Erythroblast (primary cell): ENCODE data around the gene DYNLT4.
"Not testable (repeated sequence)": the region's sequence is repeated elsewhere in the genome, so short reads cannot be mapped to it uniquely, and the experiment has no call there.

Experiments
- GATA1 ChIP-seq: IDR thresholded peaks from 2 replicates; pipeline ENCODE4 v1.6.1; 2011; ENCODE audit warnings: low read depth, mild to moderate bottlenecking, control low read depth, low read length, moderate library complexity
- POLR2A ChIP-seq: IDR thresholded peaks from 2 replicates; pipeline ENCODE4 v1.6.1; 2011; ENCODE audit warnings: mild to moderate bottlenecking, low read length

- not testable (repeated sequence) for TF ChIP-seq POLR2A, GATA1
Observed at GRCh38 chr1:44824392-44824791, 17.2 kb upstream of the DYNLT4 start.
